HUES6 (cell line): ENCODE results near the gene DHRS13.
"Not testable (repeated sequence)": the region's sequence is repeated elsewhere in the genome, so short reads cannot be mapped to it uniquely, and the experiment has no call there.

Source experiments
- H3K27ac ChIP-seq: 2 replicates; pipeline ENCODE4 v1.7.0; 2013; ENCODE audit warnings: low read depth, mild to moderate bottlenecking, low read length, inconsistent platforms
- H3K27me3 ChIP-seq: 2 replicates; pipeline ENCODE4 v1.6.1; 2013; ENCODE audit warnings: low read length; ENCODE audit not compliant: control insufficient read depth, insufficient read depth
- H3K36me3 ChIP-seq: 2 replicates; pipeline ENCODE4 v1.6.1; 2013; ENCODE audit warnings: low read length; ENCODE audit not compliant: control insufficient read depth, insufficient read depth
- H3K4me1 ChIP-seq: 2 replicates; pipeline ENCODE4 v1.6.1; 2013; ENCODE audit warnings: low read length; ENCODE audit not compliant: control insufficient read depth, insufficient read depth
- H3K4me3 ChIP-seq: 2 replicates; pipeline ENCODE4 v1.5.1; 2013; ENCODE audit warnings: low read depth, low read length
- H3K9ac ChIP-seq: one replicate; pipeline ENCODE4 v1.6.1; 2013; ENCODE audit warnings: mild to moderate bottlenecking, low read length
- H3K9me3 ChIP-seq: 2 replicates; pipeline ENCODE4 v1.6.1; 2013; ENCODE audit warnings: low read depth, low read length; ENCODE audit not compliant: control insufficient read depth, insufficient read depth

DHRS13 gene

GRCh38 chr17:28879886-28880571 lies 22.9 kb downstream of the DHRS13 start:
- Histone ChIP-seq H3K36me3 (peaks cover 50% of the 10 kb centered on the region), H3K9ac (no peak overlapping the region), H3K4me1 (no peaks in the 10 kb centered on the region; the same call in 1 of the 2 replicates), H3K9me3 (no peaks in the 10 kb centered on the region), H3K27ac (no peak overlapping the region), H3K4me3 (no peak overlapping the region), H3K27me3 (no peaks in the 10 kb centered on the region)

GRCh38 chr17:28878981-28879380 lies 23.9 kb downstream of the DHRS13 start:
- Histone ChIP-seq H3K9me3 (no peaks in the 10 kb centered on the region), H3K36me3 (peaks cover 46% of the 10 kb centered on the region), H3K27me3 (no peaks in the 10 kb centered on the region), H3K27ac (no peak overlapping the region), H3K4me1 (no peaks in the 10 kb centered on the region; the same call in 1 of the 2 replicates), H3K4me3 (no peak overlapping the region), H3K9ac (no peak overlapping the region)

GRCh38 chr17:28878158-28878910 lies 24.5 kb downstream of the DHRS13 start:
- Histone ChIP-seq H3K4me3 (no peak overlapping the region), H3K27me3 (no peaks in the 10 kb centered on the region), H3K4me1 (no peaks in the 10 kb centered on the region), H3K27ac (no peak overlapping the region), H3K36me3 (peaks cover 42% of the 10 kb centered on the region), H3K9me3 (no peaks in the 10 kb centered on the region), H3K9ac (no peak overlapping the region)

- not testable (repeated sequence) for H3K27me3 ChIP-seq, H3K27ac ChIP-seq, H3K4me1 ChIP-seq, H3K4me3 ChIP-seq, H3K9me3 ChIP-seq, H3K9ac ChIP-seq
- peaks cover 31% of the 10 kb centered on the region for H3K36me3 ChIP-seq
Measured at GRCh38 chr17:28877150-28877711, 25.6 kb downstream of the DHRS13 start.

- no peak overlapping the region for H3K27ac ChIP-seq
Measured at GRCh38 chr17:28875848-28876550, 26.9 kb downstream of the DHRS13 start.

GRCh38 chr17:28874750-28875149 lies 28.1 kb downstream of the DHRS13 start:
- H3K27ac ChIP-seq = no peak overlapping the region
- H3K4me1 ChIP-seq = no peaks in the 10 kb centered on the region
- no peaks in the 10 kb centered on the region for H3K27me3 ChIP-seq
- H3K4me3 ChIP-seq = no peak overlapping the region
- H3K36me3 ChIP-seq = peaks cover 6% of the 10 kb centered on the region; the same call in 1 of the 2 replicates
- no peaks in the 10 kb centered on the region for H3K9me3 ChIP-seq
- no peak overlapping the region for H3K9ac ChIP-seq

More at GRCh38 chr17:28875848-28876550, 26.9 kb downstream of the DHRS13 start:
- no peak overlapping the region for H3K9ac ChIP-seq
- no peaks in the 10 kb centered on the region for H3K27me3 ChIP-seq
- no peak overlapping the region for H3K4me3 ChIP-seq
- peaks cover 19% of the 10 kb centered on the region for H3K36me3 ChIP-seq
- H3K4me1 ChIP-seq = no peaks in the 10 kb centered on the region
- no peaks in the 10 kb centered on the region for H3K9me3 ChIP-seq

- Histone ChIP-seq H3K4me3 (no peak overlapping the region), H3K27me3 (no peaks in the 10 kb centered on the region), H3K9me3 (no peaks in the 10 kb centered on the region), H3K9ac (no peak overlapping the region), H3K27ac (no peak overlapping the region), H3K4me1 (no peaks in the 10 kb centered on the region), H3K36me3 (no peaks in the 10 kb centered on the region)
Measured at GRCh38 chr17:28873839-28874238, 29.0 kb downstream of the DHRS13 start.

- Histone ChIP-seq H3K9ac (no peak overlapping the region), H3K4me3 (no peak overlapping the region), H3K4me1 (no peaks in the 10 kb centered on the region), H3K36me3 (no peaks in the 10 kb centered on the region), H3K9me3 (no peaks in the 10 kb centered on the region), H3K27me3 (no peaks in the 10 kb centered on the region), H3K27ac (no peak overlapping the region)
Measured at GRCh38 chr17:28871056-28871579, 31.8 kb downstream of the DHRS13 start.

- no peak overlapping the region for H3K4me3 ChIP-seq
- no peak overlapping the region for H3K9ac ChIP-seq
- no peaks in the 10 kb centered on the region for H3K36me3 ChIP-seq
- no peaks in the 10 kb centered on the region for H3K9me3 ChIP-seq
- H3K27ac ChIP-seq = no peak overlapping the region
- H3K27me3 ChIP-seq = no peaks in the 10 kb centered on the region
- H3K4me1 ChIP-seq = peaks cover 7% of the 10 kb centered on the region; the same call in 1 of the 2 replicates
Measured at GRCh38 chr17:28867276-28867675, 35.6 kb downstream of the DHRS13 start.

- H3K36me3 ChIP-seq = no peaks in the 10 kb centered on the region
- H3K4me3 ChIP-seq = no peak overlapping the region
- H3K9ac ChIP-seq = no peak overlapping the region
- H3K9me3 ChIP-seq = no peaks in the 10 kb centered on the region
- no peak overlapping the region for H3K27ac ChIP-seq
- H3K4me1 ChIP-seq = peaks cover 14% of the 10 kb centered on the region
- H3K27me3 ChIP-seq = no peaks in the 10 kb centered on the region
Measured at GRCh38 chr17:28865946-28866752, 36.7 kb downstream of the DHRS13 start.
